Stimulated activated CD4-positive, alpha-beta T cell treated with anti-CD3 and anti-CD28 coated beads, Interleukin-1b, Interleukin-23, amount 100 ng/mL, for 4 hours (primary cell): Measurements from ENCODE around the gene SRCIN1.

Experiments
- DNase-seq, 2 donors: peaks; one replicate each; pipeline ENCODE4 v3.0.0-alpha.2; 2020; ENCODE audit warnings: low read depth in 2 of 2

The SRCIN1 gene

GRCh38 chr17:38598995-38599394 is 6.8 kb downstream of the SRCIN1 start:
- DNase-seq: no peak

GRCh38 chr17:38598536-38598935 is 7.2 kb downstream of the SRCIN1 start:
- DNase-seq: no peak

GRCh38 chr17:38597375-38597774 is 8.4 kb downstream of the SRCIN1 start:
- no peak for DNase-seq

- no peak for DNase-seq
These were observed 9.1 kb downstream of the SRCIN1 start for GRCh38 chr17:38596651-38597050.

GRCh38 chr17:38595892-38596291 is 9.9 kb downstream of the SRCIN1 start:
- DNase-seq: no peak

- no peak for DNase-seq
These were observed 11.6 kb downstream of the SRCIN1 start for GRCh38 chr17:38594152-38594551.

- DNase-seq: no peak
These were observed 13.3 kb downstream of the SRCIN1 start for GRCh38 chr17:38592487-38592886.

GRCh38 chr17:38591759-38592241 is 14.0 kb downstream of the SRCIN1 start:
- no peak for DNase-seq

- no peak for DNase-seq
These were observed 14.6 kb downstream of the SRCIN1 start for GRCh38 chr17:38590988-38591758.

GRCh38 chr17:38589462-38590114 is 16.2 kb downstream of the SRCIN1 start:
- no peak for DNase-seq

- no peak for DNase-seq
These were observed 17.0 kb downstream of the SRCIN1 start for GRCh38 chr17:38588788-38589174.

GRCh38 chr17:38587947-38588787 is 17.6 kb downstream of the SRCIN1 start:
- no peak for DNase-seq

GRCh38 chr17:38587203-38587602 is 18.5 kb downstream of the SRCIN1 start:
- no peak for DNase-seq

GRCh38 chr17:38586788-38587187 is 19.0 kb downstream of the SRCIN1 start:
- no peak for DNase-seq

- no peak for DNase-seq
These were observed 19.7 kb downstream of the SRCIN1 start for GRCh38 chr17:38585918-38586529.

GRCh38 chr17:38585056-38585917 is 20.5 kb downstream of the SRCIN1 start:
- DNase-seq: no peak

- DNase-seq: peak; percentile 48 to 60
These were observed 21.3 kb downstream of the SRCIN1 start for GRCh38 chr17:38584350-38584925.

- DNase-seq: no peak
These were observed 21.9 kb downstream of the SRCIN1 start for GRCh38 chr17:38583828-38584349.

- DNase-seq: no peak
These were observed 22.6 kb downstream of the SRCIN1 start for GRCh38 chr17:38583176-38583575.

- DNase-seq: no peak
These were observed 23.7 kb downstream of the SRCIN1 start for GRCh38 chr17:38582069-38582468.
